Stimulated activated CD8-positive, alpha-beta memory T cell treated with anti-CD3 and anti-CD28 coated beads, Interleukin-12 subunit alpha, Interleukin-12 subunit beta, amount 100 ng/mL, for 4 hours (primary cell): ENCODE results near the gene ZBTB17.
A peak's percentile ranks its signal among the peaks of the same experiment; 100 is the strongest.

Experiments
- DNase-seq: peaks from one replicate; pipeline ENCODE4 v3.0.0-alpha.2; 2020; ENCODE audit warnings: low read depth

ZBTB17 gene

GRCh38 chr1:15960808-15961207, 15.1 kb downstream of the ZBTB17 start:
- DNase-seq, result no peak

GRCh38 chr1:15959827-15960446, 16.0 kb downstream of the ZBTB17 start:
- DNase-seq, result no peak

- DNase-seq, result no peak
Measured at GRCh38 chr1:15959424-15959823, 16.5 kb downstream of the ZBTB17 start.

GRCh38 chr1:15958793-15959192, 17.1 kb downstream of the ZBTB17 start:
- no peak for DNase-seq

- DNase-seq, result no peak
Measured at GRCh38 chr1:15958111-15958510, 17.8 kb downstream of the ZBTB17 start.

GRCh38 chr1:15957221-15958095, 18.4 kb downstream of the ZBTB17 start:
- no peak for DNase-seq

- DNase-seq, result no peak
Measured at GRCh38 chr1:15956150-15956549, 19.8 kb downstream of the ZBTB17 start.

GRCh38 chr1:15955552-15955951, 20.3 kb downstream of the ZBTB17 start:
- DNase-seq, result no peak

- DNase-seq, result no peak
Measured at GRCh38 chr1:15954316-15954715, 21.6 kb downstream of the ZBTB17 start.

GRCh38 chr1:15953791-15954241, 22.1 kb downstream of the ZBTB17 start:
- DNase-seq, result no peak

- DNase-seq, result no peak
Measured at GRCh38 chr1:15953294-15953771, 22.6 kb downstream of the ZBTB17 start.

- DNase-seq, result no peak
Measured at GRCh38 chr1:15952317-15953258, 23.3 kb downstream of the ZBTB17 start.

GRCh38 chr1:15951341-15952153, 24.4 kb downstream of the ZBTB17 start:
- peak; percentile 48 for DNase-seq

GRCh38 chr1:15950763-15951295, 25.1 kb downstream of the ZBTB17 start:
- peak; percentile 77 for DNase-seq

- peak; percentile 48 for DNase-seq
Measured at GRCh38 chr1:15950302-15950701, 25.6 kb downstream of the ZBTB17 start.

GRCh38 chr1:15949453-15950245, 26.3 kb downstream of the ZBTB17 start:
- peak; percentile 87 for DNase-seq

GRCh38 chr1:15948595-15949452, 27.1 kb downstream of the ZBTB17 start:
- no peak for DNase-seq

- no peak for DNase-seq
Measured at GRCh38 chr1:15948091-15948591, 27.8 kb downstream of the ZBTB17 start.
